Frontal cortex (tissue), 4 donors: ENCODE data around the gene TLL1. TPM values are rescaled to one million over a fixed set of nuclear protein-coding genes. Genes with fewer than 3 reads are reported as not detected.

Source experiments
- DNase-seq, 2 donors: peaks; one replicate each; pipeline ENCODE4 v3.0.0; 2012; ENCODE audit warnings: low spot score in 2 of 2
- FAIRE-seq: peaks from 2 replicates; lab custom pipeline; 2012; peaks lifted over from hg19 to GRCh38; lab: Jason Lieb, UNC
- small RNA-seq: library from RNA; depleted of rRNA; stranded (forward); fragments of <200 nt; gene quantifications from one replicate; pipeline ENCODE3, GENCODE V24; 2014
- total RNA-seq: library from RNA; depleted of rRNA; stranded (reverse); fragments of >200 nt; gene quantifications from one replicate; pipeline ENCODE4 v1.2.3, GENCODE V29; 2014
- donor health status: control.
- donor health status: control.
- donor health status: control.

TLL1 gene
- total RNA-seq, 1 donor from 2014 or later: 2.9 TPM

GRCh38 chr4:166121897-166122296 is 248.9 kb downstream of the TLL1 start:
- DNase-seq: no peak
- FAIRE-seq: no peak

- FAIRE-seq (no peak), DNase-seq (no peak)
Measured at GRCh38 chr4:166123546-166123945, 250.5 kb downstream of the TLL1 start.

GRCh38 chr4:166128403-166128802 is 255.4 kb downstream of the TLL1 start:
- no peak for DNase-seq

GRCh38 chr4:166134285-166134684 is 261.2 kb downstream of the TLL1 start:
- FAIRE-seq: no peak
- no peak for DNase-seq

More at GRCh38 chr4:166128403-166128802, 255.4 kb downstream of the TLL1 start:
- FAIRE-seq: no peak

- no peak for DNase-seq
- FAIRE-seq: no peak
Measured at GRCh38 chr4:166140951-166141350, 267.9 kb downstream of the TLL1 start.

- no peak for FAIRE-seq
- DNase-seq: no peak
Measured at GRCh38 chr4:166143227-166143626, 270.2 kb downstream of the TLL1 start.

GRCh38 chr4:166144607-166145006 is 271.6 kb downstream of the TLL1 start:
- no peak for DNase-seq
- no peak for FAIRE-seq

- no peak for FAIRE-seq
- DNase-seq: no peak
Measured at GRCh38 chr4:166146806-166147540, 273.9 kb downstream of the TLL1 start.

Small RNA genes within 50 kb of the gene (small RNA-seq; reads per million reads assigned to genes)
- gene RNA5SP170: not detected
